Omental fat pad (tissue), 4 donors: Measurements from ENCODE around the gene SLC17A2. TPM values are rescaled to one million over a fixed set of nuclear protein-coding genes. Genes with fewer than 3 reads are reported as not detected.
"Not testable (repeated sequence)": the region's sequence is repeated elsewhere in the genome, so short reads cannot be mapped to it uniquely, and the experiment has no call there.

Source experiments
- ATAC-seq: fragments of 150-250 bp; one replicate; pipeline ENCODE4 v1.9.1; 2016; ENCODE audit warnings: mild to moderate bottlenecking, moderate library complexity; ENCODE audit not compliant: low FRiP score
- DNase-seq: peaks from one replicate; pipeline ENCODE4 v3.0.0-alpha.2; 2019; ENCODE audit warnings: low spot score
- total RNA-seq, 4 donors: library from RNA; depleted of rRNA; stranded (reverse); fragments of >200 nt; gene quantifications; one replicate each; pipeline ENCODE4 v1.1.0, GENCODE V29; 2016
- TF ChIP-seq, protein P1 (sequence below), 3 donors: fragments of 450-650 bp; IDR thresholded peaks; one replicate each; pipeline ENCODE4 v1.5.1; 2016 to 2017; ENCODE audit warnings: antibody characterized with exemption in 3 of 3, mild to moderate bottlenecking in 3 of 3, moderate library complexity in 2 of 3

SLC17A2 gene
- total RNA-seq, 4 donors from 2014 or later, result not detected

DNA sequence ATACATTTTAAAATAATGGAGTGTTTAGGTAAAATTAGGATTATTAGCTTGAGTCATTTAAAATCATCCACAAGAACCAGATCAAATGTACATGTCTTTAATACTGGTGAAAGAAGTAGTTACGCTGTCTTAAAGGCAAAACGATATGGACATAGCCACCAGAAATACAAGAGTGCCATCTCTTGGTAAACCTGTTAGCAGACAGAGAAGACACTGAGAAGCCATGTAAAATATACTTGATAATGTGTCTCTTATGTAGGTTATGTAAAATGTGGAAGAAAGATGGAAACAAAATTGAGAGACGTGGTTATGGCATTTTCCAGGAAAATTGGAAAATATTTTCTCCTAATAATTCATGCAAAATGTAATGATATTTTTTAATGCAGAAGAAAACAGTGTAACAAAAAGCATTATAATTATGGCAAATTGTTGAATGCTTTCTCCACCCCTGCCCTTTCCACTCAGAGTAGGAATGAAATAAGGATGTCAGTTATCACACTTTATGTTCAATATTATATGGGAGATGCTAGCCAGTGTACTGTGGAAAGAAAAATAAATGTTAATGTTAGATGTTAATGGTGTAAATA is 12.2 kb upstream of the SLC17A2 start:
- TF ChIP-seq, protein P1, sequence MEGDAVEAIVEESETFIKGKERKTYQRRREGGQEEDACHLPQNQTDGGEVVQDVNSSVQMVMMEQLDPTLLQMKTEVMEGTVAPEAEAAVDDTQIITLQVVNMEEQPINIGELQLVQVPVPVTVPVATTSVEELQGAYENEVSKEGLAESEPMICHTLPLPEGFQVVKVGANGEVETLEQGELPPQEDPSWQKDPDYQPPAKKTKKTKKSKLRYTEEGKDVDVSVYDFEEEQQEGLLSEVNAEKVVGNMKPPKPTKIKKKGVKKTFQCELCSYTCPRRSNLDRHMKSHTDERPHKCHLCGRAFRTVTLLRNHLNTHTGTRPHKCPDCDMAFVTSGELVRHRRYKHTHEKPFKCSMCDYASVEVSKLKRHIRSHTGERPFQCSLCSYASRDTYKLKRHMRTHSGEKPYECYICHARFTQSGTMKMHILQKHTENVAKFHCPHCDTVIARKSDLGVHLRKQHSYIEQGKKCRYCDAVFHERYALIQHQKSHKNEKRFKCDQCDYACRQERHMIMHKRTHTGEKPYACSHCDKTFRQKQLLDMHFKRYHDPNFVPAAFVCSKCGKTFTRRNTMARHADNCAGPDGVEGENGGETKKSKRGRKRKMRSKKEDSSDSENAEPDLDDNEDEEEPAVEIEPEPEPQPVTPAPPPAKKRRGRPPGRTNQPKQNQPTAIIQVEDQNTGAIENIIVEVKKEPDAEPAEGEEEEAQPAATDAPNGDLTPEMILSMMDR (IDR thresholded peaks at IDR 0.05), result no peak
- ATAC-seq (no peak), DNase-seq (no peak)

DNA sequence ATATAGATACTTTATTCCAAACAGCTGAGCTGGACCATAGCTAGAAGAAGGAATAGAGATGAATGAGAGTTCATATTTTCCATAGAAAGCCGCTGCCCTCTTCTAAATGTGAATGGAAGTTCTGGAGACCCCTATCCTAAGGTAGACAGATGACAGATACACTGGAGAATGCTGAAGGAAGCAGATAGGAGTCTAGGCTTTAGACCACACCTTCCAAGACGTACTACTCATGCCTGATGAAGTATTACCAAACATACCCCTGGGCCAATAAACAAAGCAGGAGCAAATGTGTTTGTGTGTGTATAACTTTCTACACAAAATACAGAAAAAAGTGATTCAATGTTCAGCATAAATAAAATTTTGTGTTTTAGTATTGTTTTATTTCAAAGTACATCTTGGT is 9.1 kb upstream of the SLC17A2 start:
- ATAC-seq, result no peak
- TF ChIP-seq, protein P1 (IDR thresholded peaks at IDR 0.05), result no peak

DNA sequence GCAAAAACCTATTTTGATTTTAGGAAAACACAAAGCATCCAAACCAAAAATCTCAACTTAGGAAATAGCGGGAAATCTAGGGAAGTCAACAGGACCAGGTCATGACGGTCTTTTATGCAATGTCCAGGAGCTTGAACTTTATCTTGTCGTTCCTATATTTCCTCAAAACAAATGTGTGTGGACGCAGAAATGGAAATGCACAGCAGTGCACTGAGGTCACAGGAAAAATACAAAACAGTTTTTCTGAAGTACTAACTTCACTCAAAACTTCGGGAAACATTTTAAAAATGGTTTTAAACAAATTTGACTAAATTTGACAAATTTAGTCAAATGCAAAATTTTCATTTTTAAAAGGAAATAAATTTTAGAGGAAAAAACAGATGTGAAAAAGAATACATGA is 5.5 kb upstream of the SLC17A2 start:
- no peak for ATAC-seq
- TF ChIP-seq, protein P1 (IDR thresholded peaks at IDR 0.05), result no peak
- no peak for DNase-seq

More for the DNA sequence above, 9.1 kb upstream of the SLC17A2 start:
- DNase-seq, result no peak

GRCh38 chr6:25934735-25935313 is 4.3 kb upstream of the SLC17A2 start:
- no peak for DNase-seq
- ATAC-seq, result no peak
- TF ChIP-seq, protein P1 (IDR thresholded peaks at IDR 0.05), result no peak

DNA sequence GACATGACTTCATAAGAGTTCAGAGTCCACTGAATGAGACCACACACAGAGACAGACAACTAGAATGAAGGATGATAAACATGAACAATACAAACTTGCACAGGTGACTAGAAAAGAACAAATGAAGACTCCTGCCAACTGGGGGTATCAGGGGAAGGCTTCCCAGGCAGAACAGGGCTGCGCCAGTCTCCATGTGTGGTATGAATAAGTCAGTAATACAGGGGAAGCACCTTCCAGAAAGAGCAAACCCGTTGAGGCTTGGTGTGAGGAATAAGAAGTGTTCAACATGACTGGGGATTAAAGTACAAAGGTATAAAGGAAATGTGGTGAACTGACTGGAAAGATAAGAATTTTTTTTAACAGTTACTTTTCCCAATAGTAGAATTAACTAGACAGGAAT is 3.7 kb upstream of the SLC17A2 start:
- no peak for ATAC-seq
- no peak for DNase-seq
- TF ChIP-seq, protein P1 (IDR thresholded peaks at IDR 0.05), result no peak

GRCh38 chr6:25931411-25931709 is 869 bp upstream of the SLC17A2 start:
- ATAC-seq (no peak), DNase-seq (no peak)

DNA sequence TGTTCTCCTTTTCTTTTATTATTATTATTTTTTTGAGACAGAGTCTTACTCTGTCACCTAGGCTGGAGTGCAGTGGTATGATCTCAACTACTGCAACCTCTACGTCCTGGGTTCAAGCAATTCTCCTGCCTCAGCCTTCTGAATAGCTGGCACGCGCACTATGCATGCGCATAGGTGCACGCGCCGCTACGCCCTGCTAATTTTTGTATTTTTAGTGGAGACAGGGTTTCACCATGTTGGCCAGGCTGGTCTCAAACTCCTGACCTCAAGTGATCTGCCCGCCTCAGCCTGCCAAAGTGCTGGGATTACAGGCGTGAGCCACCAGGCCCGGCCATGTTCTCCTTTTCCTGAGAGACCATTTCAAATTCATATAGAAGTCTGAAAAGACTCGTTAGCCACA is 706 bp downstream of the SLC17A2 start:
- ATAC-seq, DNase-seq: not testable (repeated sequence)

More at GRCh38 chr6:25931411-25931709, 869 bp upstream of the SLC17A2 start:
- TF ChIP-seq, protein P1 (IDR thresholded peaks at IDR 0.05), result no peak
